NCI-H128 (cell line): ENCODE results near the gene PPL.
"Not testable (repeated sequence)": the region's sequence is repeated elsewhere in the genome, so short reads cannot be mapped to it uniquely, and the experiment has no call there.

Source experiments
- DNase-seq: peaks from one replicate; lab custom pipeline; 2025; ENCODE audit not compliant: unreplicated experiment; lab: John Stamatoyannopoulos, UW

Gene PPL, protein sequence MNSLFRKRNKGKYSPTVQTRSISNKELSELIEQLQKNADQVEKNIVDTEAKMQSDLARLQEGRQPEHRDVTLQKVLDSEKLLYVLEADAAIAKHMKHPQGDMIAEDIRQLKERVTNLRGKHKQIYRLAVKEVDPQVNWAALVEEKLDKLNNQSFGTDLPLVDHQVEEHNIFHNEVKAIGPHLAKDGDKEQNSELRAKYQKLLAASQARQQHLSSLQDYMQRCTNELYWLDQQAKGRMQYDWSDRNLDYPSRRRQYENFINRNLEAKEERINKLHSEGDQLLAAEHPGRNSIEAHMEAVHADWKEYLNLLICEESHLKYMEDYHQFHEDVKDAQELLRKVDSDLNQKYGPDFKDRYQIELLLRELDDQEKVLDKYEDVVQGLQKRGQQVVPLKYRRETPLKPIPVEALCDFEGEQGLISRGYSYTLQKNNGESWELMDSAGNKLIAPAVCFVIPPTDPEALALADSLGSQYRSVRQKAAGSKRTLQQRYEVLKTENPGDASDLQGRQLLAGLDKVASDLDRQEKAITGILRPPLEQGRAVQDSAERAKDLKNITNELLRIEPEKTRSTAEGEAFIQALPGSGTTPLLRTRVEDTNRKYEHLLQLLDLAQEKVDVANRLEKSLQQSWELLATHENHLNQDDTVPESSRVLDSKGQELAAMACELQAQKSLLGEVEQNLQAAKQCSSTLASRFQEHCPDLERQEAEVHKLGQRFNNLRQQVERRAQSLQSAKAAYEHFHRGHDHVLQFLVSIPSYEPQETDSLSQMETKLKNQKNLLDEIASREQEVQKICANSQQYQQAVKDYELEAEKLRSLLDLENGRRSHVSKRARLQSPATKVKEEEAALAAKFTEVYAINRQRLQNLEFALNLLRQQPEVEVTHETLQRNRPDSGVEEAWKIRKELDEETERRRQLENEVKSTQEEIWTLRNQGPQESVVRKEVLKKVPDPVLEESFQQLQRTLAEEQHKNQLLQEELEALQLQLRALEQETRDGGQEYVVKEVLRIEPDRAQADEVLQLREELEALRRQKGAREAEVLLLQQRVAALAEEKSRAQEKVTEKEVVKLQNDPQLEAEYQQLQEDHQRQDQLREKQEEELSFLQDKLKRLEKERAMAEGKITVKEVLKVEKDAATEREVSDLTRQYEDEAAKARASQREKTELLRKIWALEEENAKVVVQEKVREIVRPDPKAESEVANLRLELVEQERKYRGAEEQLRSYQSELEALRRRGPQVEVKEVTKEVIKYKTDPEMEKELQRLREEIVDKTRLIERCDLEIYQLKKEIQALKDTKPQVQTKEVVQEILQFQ (N-terminal part only)

DNA sequence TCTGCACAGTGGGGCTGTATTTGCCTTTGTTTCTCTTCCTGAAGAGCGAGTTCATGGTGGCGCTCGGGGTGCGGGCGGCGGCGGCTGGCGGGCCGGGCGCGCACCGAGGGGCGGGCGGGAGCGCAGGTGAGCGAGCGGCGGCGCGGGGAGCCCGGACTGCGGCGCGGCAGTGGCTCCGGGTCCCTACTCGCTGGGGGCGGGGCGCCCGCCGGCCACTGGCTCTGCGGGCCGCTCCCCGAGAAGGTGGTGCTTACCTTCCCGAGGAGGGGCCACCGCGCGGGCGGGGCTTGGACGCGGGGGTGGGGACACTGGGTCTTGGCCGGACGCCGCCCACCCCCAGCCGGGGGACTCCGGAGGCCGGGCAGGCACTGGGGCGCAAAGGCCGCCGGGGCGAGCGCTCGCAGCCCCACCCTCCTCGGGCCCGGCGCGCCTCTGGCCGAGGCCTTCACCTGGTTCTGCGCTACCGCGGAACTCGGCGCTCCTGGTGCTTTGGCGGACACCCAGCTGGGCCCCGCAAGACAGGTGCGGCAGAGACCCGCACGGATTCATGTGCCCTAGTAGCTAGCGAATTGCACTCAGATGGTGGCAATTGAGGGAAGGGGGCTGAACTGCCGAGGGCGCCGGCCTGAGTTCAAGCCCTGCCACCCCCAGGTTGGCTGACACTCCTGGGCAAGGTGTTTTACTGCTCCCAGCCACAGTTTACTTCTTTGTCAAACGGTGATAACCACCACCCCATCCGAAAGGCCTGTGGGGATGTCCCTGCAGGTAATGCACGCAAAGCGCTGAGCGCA, at the start of gene PPL:
TSS of gene PPL (minus strand) at position 158 of the 791 bp plus-strand sequence. CDS start at position 55, 103 bp downstream.
- peak; percentile 41 for DNase-seq

DNA sequence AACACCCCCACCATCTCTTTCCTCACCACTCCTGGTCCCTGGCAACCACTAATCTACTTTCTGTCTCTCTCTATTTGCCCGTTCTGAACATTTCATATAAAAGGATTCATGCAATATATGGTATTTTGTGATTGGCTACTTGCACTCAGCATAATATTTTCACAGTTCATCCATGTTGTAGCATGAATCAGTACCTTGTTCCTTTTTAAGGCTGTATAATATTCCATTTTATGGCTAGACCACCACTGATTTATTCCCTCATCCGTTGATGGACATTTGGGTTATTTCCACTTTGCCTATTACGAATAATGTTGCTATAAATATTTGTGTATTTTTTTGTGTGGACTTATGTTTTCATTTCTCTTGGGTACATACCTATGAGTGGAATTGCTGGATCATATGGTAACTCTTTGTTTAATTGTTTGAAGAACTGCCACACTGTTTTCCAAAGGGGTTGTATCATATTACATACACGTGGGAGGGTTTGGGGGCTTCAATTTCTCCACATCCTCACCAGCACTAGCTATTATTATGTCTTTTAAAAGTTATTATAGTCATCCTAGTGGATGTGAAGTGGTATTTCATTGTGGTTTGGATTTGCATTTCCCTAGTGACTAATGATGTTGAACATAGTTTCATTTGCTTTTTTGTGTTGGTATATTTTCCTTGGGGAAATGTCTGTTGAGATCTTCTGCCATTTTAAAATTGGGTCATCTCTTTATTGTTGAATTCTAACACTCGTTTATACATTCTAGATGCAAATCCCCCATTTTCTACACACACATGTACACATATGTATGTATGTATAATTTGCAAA, 47.4 kb upstream of the PPL start:
- DNase-seq, result no peak

DNA sequence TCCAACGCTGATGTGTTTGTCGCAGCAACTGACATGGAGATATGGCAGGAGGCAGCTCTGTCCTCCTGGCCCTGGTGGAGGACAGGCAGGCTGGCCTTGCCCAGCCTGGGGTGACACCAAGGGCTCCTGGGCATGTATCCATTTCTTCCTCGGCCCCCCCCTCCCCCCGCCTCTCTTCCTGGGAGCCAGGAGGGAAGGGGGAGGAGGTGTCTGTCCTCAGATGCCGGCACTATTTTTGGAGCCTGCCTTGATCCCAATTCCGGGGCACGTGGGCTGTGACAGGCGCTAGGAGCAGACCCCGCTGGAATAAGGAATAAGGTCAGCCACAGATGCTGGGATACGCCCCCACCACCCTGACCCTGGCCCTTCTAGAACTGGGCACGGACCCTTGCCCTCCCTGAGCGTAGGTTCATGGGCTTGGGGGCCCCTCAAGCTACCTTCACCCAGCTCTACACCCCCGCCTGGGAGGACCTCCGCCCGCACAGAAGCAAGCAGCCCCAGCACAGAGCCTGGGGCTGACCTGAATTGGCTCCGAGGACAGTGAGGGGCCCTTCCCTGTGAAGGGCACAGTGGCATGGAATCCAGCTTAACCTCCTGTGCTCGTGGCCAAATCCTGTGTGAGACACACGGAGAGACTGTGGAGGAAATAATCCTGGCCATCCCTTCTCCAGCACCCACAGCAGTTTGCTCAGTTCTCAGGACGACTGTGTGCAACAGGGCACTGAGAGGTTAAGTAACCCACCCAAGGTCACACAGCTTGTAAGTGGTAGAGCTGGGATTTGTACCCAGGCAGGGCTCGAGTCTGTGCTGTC, 45.3 kb upstream of the PPL start:
- no peak for DNase-seq

DNA sequence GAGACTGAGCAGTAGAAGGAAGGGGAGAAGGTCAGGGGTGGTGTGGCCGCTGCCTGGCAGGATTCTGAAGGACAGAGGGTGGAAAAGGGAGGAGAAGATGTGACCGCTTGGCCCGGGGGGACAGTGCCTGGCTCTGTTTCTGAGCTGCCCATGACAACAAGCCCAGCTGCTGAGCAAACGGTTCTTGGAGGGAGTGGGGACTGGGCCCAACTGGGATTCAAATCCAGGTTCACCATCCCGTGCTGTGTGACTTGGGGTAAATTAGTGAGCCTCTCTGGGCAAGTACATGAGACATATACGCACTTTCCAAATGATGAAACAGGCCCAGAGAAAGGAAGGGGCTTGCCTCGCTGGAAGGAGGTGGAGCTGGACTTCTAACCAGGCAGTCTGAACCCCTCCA, 44.5 kb upstream of the PPL start:
- DNase-seq, result no peak

DNA sequence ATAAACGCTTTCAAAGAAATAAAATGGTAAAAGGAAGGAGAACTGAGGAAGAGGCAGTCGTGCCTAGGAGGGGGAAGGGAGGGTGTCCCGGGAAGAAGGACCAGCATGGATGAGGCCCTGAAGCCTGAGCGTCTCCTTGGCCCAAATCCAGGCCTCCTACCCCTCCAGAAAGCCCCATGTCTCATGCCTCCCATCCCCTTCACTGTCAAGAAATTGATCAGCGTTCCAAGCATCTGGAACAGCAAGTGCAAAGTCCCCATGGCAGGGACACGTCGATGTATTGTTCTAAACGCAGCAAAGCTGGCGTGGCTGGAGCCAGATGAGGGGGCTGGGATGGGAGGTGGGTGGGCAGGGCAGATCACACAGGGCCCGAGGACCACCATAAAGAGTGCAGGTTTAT, 43.7 kb upstream of the PPL start:
- no peak for DNase-seq

DNA sequence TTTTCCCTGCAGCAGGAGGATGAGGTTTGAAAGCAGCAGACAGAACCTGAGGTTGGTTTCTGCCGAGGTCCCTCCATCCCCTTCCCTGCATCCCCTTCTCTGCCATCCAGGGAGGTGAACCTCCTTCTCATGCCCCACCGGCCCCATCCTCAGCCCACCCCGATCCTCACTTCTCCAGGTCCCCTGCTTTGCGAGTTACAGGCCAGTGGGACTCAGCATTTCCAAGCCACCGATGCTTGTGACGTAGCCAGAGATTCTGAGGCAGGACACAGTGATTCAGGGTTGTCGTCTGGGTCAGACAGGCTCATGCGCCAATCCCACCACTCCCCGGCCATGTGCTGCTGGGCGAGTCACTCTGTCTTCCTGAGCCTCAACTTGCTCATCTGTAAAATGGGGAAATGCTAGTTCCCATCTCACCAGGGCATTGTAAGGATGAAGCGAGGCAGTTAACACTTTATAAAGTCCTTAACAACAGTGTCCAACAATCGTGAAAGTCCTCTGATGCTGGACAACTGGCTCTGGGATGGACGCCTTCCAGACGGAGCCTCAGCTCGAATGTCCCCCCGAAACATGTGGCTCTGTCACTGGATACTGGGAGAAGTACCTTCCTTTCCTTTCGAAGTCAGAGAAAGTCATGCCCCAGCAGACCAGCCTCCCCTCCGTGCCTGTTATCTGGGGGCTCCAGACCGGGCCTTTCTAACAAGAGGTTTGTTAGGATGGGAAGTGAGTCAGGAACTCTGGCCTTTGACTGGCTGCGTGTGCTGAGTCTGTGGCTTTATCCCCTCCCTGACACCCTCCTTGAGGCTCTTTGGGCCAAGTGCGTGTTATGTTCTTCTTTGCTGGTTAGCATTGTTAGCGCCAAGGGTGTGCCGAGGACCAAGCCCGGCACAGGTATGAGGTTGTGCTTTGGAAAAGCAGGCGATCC, 43.0 kb upstream of the PPL start:
- DNase-seq, result no peak

DNA sequence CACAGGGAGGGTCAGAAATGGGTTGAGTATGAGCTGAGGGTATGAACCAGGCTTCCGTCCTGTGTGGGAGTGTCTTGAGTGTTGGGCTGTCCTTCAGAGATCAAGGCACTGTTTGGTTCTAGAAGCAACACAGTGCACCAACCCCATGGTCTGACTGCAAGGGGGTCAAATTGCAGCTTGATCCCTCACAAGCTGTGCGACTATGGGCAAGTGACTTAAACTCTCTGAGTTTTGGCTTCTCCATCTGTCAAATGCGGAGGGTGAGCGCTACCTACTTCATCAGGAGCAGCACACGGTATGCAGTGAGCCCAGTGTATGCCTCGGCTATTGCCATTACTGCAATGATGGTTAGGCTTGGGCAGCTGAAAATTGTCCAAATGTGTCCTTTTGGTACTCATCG, 42.2 kb upstream of the PPL start:
- no peak for DNase-seq

DNA sequence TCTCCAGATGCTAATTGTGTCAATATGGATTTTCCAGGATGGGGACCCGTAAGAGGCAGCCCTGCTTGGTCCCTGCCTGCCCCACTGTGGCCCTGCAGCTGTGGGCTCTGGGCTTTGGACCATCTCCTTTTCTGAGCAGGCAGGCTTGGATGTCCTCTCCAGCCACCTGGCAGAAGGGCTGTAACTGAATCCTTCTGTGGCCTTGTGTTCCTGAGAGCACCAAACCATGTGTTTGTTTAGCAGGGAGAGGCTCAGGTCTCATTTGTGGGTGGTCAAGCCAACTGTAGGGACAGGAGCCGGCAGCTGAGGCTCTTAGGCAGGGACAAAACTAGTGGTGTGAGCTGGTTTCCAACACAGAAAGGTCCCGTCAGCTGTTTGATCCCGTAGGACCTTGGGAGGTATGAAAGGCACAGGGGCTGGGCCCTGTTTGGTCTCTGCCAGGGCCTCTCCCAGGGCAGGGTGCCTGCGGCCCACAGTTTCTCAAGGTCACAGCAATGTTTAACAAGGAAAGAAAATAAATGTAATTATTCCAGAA, 39.7 kb upstream of the PPL start:
- DNase-seq, result no peak

DNA sequence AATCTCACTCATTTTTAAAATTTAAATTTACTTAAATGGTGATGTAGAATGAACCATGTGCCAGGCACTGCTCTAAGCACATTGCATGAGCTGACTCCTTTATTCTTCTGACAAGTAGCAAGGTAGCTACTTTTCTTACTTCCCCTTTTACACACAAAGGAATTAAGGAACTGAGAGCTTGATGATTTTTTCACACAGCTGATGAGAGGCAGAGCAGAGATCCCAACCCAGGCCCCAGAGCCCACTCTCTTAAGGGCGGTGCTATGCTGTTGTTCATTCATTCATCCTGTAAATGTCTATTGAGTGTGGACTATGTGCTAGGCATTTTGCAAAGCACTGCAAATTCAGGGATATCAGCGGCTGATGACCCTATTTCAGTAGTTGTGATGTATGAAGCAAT, 39.1 kb upstream of the PPL start:
- DNase-seq, result no peak

DNA sequence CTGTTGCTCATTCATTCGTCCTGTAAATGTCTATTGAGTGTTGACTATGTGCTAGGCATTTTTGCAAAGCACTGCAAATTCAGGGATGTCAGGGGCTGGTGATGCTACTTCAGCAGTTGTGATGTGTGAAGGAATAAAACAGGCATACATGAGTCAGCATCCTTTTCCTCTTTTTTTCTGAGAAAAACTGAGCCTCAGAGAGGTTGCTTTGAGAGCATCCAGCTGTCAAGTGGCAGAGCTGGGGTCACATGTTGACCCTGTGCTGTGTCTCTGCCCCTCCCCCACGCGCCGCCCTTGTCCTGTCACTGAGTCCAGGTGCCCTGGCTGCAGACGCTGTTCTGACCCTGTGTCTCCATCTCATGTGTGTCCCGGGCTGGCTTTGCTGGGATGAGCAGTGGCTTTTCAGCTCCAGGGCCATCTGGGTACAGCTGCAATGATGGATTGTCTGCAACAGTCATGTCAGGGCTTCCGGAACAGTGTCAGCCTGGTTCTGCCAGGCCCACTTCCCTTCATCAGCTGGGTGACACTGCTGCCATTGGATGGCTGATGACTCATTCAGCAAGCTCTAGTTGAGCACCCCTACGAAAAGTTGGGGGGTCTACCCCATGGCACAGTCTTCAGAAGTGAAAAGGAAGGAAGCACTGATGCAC, 36.1 kb upstream of the PPL start:
- DNase-seq, result no peak

DNA sequence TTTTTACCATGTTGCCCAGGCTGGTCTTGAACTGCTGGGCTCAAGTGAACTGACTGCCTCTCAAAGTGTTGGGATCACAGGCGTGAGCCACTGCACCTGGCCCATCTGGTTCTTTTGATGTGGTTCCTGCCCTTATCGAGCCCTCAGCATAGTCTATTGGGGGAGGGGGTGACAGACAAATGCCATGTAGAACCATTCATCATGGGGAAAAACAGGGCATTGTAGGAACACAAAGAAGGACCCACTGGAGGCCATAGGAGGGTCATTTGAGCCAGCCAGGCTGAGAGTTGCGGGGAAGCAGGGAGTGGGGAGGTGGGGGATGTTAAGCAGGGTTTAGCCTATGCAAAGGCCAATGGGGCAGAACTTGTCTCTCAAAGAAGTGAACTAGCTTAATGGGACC, 33.1 kb upstream of the PPL start:
- DNase-seq, result no peak

DNA sequence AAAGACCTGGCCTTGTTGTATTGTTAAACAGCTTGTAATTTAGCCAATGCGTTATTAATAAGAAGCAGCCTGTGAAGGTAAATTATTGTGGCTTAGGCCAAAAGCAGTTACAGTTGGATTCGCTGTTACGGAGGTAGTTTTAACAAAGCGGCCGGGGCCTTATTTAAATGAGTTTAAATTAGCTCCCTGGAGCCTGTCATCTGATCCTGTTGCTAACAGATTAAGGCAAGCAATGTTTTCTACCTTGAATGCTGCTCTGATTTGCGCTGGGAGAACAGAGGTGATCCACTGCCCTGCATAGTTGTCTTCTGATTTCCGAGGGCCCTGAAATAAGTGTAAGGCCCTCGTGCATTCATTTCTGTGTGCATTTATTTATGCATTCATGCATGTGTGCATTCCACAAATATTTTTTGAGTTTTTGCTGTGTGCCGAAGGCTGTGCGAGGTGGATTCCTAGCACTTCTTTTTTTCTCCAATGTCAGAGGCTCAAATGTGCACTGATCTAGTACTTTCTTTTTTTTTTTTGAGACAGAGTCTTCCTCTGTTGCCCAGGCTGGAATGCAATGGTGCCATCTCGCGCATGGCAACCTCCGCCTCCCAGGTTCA, 32.0 kb upstream of the PPL start:
- no peak for DNase-seq

DNA sequence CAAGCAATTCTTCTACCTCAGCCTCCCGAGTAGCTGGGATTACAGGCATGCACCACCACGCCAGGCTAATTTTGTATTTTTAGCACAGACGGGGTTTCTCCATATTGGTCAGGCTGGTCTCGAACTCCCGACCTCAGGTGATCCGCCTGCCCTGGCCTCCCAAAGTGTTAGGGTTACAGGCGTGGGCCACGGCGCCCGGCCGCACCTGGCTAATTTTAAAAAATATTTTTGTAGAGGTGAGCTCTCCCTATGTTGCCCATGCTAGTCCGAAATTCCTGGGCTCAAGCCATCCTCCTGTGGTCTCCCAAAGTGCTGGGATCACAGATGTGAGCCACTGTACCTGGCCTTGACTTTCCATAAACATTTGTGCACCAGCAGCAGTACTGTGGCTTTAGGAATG, 31.3 kb upstream of the PPL start:
- DNase-seq, result not testable (repeated sequence)

DNA sequence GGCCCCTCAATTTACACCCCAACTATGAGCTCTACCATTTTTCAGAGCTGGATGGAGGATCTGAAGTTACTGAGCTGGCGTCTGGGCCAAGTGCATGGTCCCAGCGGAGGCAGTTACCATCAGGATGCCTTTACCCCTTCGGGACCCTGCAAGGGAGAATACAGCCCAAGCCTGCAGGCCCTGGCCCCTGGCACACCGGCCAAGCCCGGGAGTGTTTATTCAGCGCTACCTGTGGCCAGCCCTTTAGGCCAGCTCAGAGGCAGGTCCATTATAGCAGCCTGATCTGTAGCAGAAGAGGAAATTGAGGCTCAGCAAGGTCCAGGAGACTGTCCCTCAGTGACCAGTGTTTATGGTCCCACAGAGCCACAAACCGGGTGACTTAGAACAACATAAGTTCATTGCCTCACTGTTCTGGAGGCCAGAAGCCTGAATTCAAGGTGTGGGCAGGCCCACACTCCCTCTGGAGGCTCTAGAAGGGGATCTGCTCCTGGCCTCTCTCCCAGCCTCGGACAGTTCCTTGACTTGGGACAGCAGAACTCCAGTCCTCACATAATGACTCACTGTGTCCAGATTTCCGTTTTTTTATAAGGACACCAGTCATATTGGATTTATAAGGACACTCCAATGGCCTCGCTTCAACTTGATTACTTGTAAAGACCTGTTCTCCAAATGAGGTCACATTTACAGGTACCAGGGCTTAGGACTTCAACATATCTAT, 29.9 kb upstream of the PPL start:
- no peak for DNase-seq

DNA sequence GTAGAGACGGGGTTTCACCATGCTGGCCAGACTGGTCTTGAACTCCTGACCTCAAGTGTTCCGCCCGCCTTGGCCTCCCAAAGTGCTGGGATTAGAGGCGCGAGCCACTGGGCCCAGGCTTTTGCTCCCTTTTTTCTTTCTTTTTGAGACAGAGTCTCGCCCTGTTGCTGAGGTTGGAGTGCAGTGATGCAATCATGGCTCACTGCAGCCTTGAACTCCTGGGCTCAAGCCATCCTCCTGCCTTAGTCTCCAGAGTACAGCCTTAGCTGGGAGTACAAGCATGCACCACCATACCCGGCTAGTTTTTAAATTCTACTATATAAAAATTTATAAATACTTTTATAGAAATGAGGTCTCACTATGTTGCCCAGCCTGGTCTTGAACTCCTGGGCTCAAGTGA, 26.6 kb upstream of the PPL start:
- not testable (repeated sequence) for DNase-seq

DNA sequence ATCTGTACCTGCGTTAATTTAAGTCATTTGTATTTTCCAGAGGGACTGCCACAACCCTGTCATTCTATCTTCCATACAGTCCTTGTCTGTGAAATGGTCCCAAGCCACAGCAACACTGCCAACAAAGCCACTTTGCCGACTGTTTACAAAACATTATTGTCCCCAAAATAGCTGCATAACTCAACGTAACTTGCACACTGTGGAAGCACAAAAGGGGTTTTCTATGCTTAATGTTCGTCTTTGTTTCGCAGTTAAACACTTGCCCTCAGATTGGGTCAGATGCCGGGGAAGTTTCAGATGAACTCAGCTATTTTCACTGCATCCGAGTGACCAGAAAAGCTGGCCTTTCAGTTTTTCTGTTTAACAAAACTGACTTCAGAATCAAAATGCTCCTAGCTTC, 25.8 kb upstream of the PPL start:
- no peak for DNase-seq
